HepG2 (cell line): ENCODE results near the gene ALOX5. TPM values are rescaled to one million over a fixed set of nuclear protein-coding genes. Genes with fewer than 3 reads are reported as not detected.

ENCODE experiments used
- ATAC-seq: fragments of 200-7000 bp; cut with Tn5 transposase; 3 replicates; pipeline ENCODE4 v1.9.1; 2020; ENCODE audit warnings: mild to moderate bottlenecking, moderate library complexity
- BruUV-seq: library from RNA; stranded (reverse); fragments of 400-500 nt; replicated peaks from 2 replicates; lab custom pipeline; 2021; lab: Mats Ljungman, UMichigan
- CTCF ChIA-PET: fragments of 300-600 bp; formaldehyde crosslinking; extraction: SDS; loops from one replicate; lab custom pipeline; 2021; ENCODE audit warnings: low total read pairs, inconsistent platforms, low intra/inter-chr PET ratio; lab: Yijun Ruan, JAX
- POLR2A ChIA-PET: fragments of 350-600 bp; sonication (Branson Sonifier 250); formaldehyde crosslinking; loops from one replicate; lab custom pipeline; 2020; ENCODE audit warnings: antibody characterized with exemption, inconsistent platforms; lab: Yijun Ruan, JAX
- DNase-seq: peaks from one replicate; pipeline ENCODE4 v3.0.0-alpha.2; 2015; ENCODE audit warnings: low spot score
- FAIRE-seq: peaks from 3 replicates; lab custom pipeline; 2011; peaks lifted over from hg19 to GRCh38; lab: Jason Lieb, UNC
- H2AFZ ChIP-seq: one replicate; pipeline ENCODE4 v1.6.1; 2011; ENCODE audit warnings: low read length, inconsistent platforms
- H3K27ac ChIP-seq: fragments of 300-600 bp; 3 replicates; pipeline ENCODE4 v1.8.0; 2011; ENCODE audit warnings: mixed run types, mild to moderate bottlenecking, mixed read lengths, low read length, inconsistent platforms; ENCODE audit not compliant: insufficient read depth; ENCODE audit errors: extremely low read length
- H3K27me3 ChIP-seq, 2 experiments: fragments of 200-600 bp in 1 of 2; 2 replicates in 1 of 2; 3 replicates in 1 of 2; pipeline versions ENCODE4 v1.6.0 to v1.8.0; 2011; ENCODE audit warnings: low read length in 2 of 2, mild to moderate bottlenecking in 2 of 2, moderate library complexity in 2 of 2, inconsistent platforms in 1 of 2; ENCODE audit not compliant: insufficient read depth in 2 of 2, control insufficient read depth in 1 of 2
- H3K36me3 ChIP-seq, 2 experiments: fragments of 200-600 bp in 1 of 2; replicated peaks in 1 of 2; 2 replicates in 1 of 2; 3 replicates in 1 of 2; pipeline versions ENCODE4 v1.5.1 to v1.8.0; 2011; ENCODE audit warnings: low read length in 2 of 2, inconsistent platforms in 1 of 2; ENCODE audit not compliant: insufficient read depth in 2 of 2, control insufficient read depth in 1 of 2
- H3K4me1 ChIP-seq: 2 replicates; pipeline ENCODE4 v1.5.1; 2012; ENCODE audit warnings: low read length, inconsistent platforms; ENCODE audit not compliant: insufficient read depth
- H3K4me2 ChIP-seq: 2 replicates; pipeline ENCODE4 v1.6.0; 2011; ENCODE audit warnings: low read depth, low read length, inconsistent platforms
- H3K4me3 ChIP-seq, 3 experiments: fragments of 200-600 bp in 1 of 3; sonication (generic), shearing (Covaris generic) in 1 of 3; replicated peaks in 1 of 3; 2 replicates each; pipeline ENCODE4 v1.5.1; 2011 to 2016; ENCODE audit warnings: low read length in 3 of 3, inconsistent platforms in 2 of 3, low read depth in 2 of 3, mild to moderate bottlenecking in 2 of 3, control low read depth in 1 of 3, mixed read lengths in 1 of 3; ENCODE audit not compliant: insufficient read depth in 1 of 3
- H3K79me2 ChIP-seq: one replicate; pipeline ENCODE4 v1.6.1; 2011; ENCODE audit warnings: low read length, inconsistent platforms; ENCODE audit not compliant: insufficient read depth
- H3K9ac ChIP-seq: 2 replicates; pipeline ENCODE4 v1.6.0; 2011; ENCODE audit warnings: mild to moderate bottlenecking, low read depth, low read length, inconsistent platforms; ENCODE audit not compliant: insufficient read depth
- H3K9me3 ChIP-seq: 2 replicates; pipeline ENCODE4 v1.5.1; 2012; ENCODE audit warnings: mild to moderate bottlenecking, low read length
- H4K20me1 ChIP-seq: 2 replicates; pipeline ENCODE4 v1.6.0; 2011; ENCODE audit warnings: inconsistent platforms, mild to moderate bottlenecking, low read length, moderate library complexity; ENCODE audit not compliant: insufficient read depth
- CEBPG ChIP-seq: IDR thresholded peaks from 2 replicates; pipeline ENCODE4 v1.6.1; 2016
- JARID2 ChIP-seq: sonication (generic); formaldehyde crosslinking; IDR thresholded peaks from 2 replicates; pipeline ENCODE4 v1.8.1; 2023; ENCODE audit warnings: missing genetic modification reagents, inconsistent platforms; ENCODE audit not compliant: insufficient replicate concordance
- KDM3A ChIP-seq: IDR thresholded peaks from 2 replicates; pipeline ENCODE4 v1.6.1; 2018; ENCODE audit warnings: low read depth, missing compliant biosample characterization
- KDM4B ChIP-seq: sonication (generic); formaldehyde crosslinking; IDR thresholded peaks from 2 replicates; pipeline ENCODE4 v1.4.0; 2020; ENCODE audit warnings: missing genetic modification reagents
- MAFG ChIP-seq: sonication (generic); formaldehyde crosslinking; IDR thresholded peaks from 2 replicates; pipeline ENCODE4 v1.5.1; 2020; ENCODE audit warnings: mild to moderate bottlenecking, missing genetic modification reagents
- NR2F2 ChIP-seq: IDR thresholded peaks from 2 replicates; pipeline ENCODE4 v1.6.1; 2012; ENCODE audit warnings: low read depth, inconsistent platforms, borderline replicate concordance
- PHF20 ChIP-seq: sonication (generic); formaldehyde crosslinking; IDR thresholded peaks from 2 replicates; pipeline ENCODE4 v1.5.0; 2020; ENCODE audit warnings: mild to moderate bottlenecking, missing genetic modification reagents
- REL ChIP-seq: sonication (generic); formaldehyde crosslinking; conservative IDR thresholded peaks from 2 replicates; pipeline ENCODE4 v1.8.0; 2022; ENCODE audit warnings: mild to moderate bottlenecking, missing genetic modification reagents, moderate library complexity
- SALL1 ChIP-seq: sonication (generic); formaldehyde crosslinking; IDR thresholded peaks from 2 replicates; pipeline ENCODE4 v1.8.0; 2022; ENCODE audit warnings: mild to moderate bottlenecking, missing genetic modification reagents
- SOX6 ChIP-seq, 2 experiments: fragments of 450-650 bp in 1 of 2; sonication (generic) in 1 of 2; formaldehyde crosslinking in 1 of 2; IDR thresholded peaks; 2 replicates each; pipeline versions ENCODE4 v1.4.0 to v1.6.1; 2017 to 2020; ENCODE audit warnings: antibody characterized with exemption in 1 of 2, mild to moderate bottlenecking in 1 of 2, missing genetic modification reagents in 1 of 2
- SRSF1 ChIP-seq: fragments of 200-400 bp; formaldehyde crosslinking; optimal IDR thresholded peaks from 2 replicates; pipeline ENCODE3; 2017; ENCODE audit warnings: mild to moderate bottlenecking, low read depth, low read length, moderate library complexity
- ZNF225 ChIP-seq: sonication (generic); formaldehyde crosslinking; IDR thresholded peaks from 2 replicates; pipeline ENCODE4 v1.4.0; 2020; ENCODE audit warnings: mild to moderate bottlenecking, missing genetic modification reagents
- ZNF605 ChIP-seq: sonication (generic); formaldehyde crosslinking; IDR thresholded peaks from 2 replicates; pipeline ENCODE4 v1.8.0; 2022; ENCODE audit warnings: mild to moderate bottlenecking, missing genetic modification reagents
- ZNF740 ChIP-seq: sonication (generic); formaldehyde crosslinking; IDR thresholded peaks from 2 replicates; pipeline ENCODE4 v1.4.0; 2020; ENCODE audit warnings: missing genetic modification reagents
- ZNF772 ChIP-seq: sonication (generic); formaldehyde crosslinking; IDR thresholded peaks from 2 replicates; pipeline ENCODE4 v1.5.0; 2020; ENCODE audit warnings: mild to moderate bottlenecking, missing genetic modification reagents
- ZNF878 ChIP-seq: sonication (generic); formaldehyde crosslinking; IDR thresholded peaks from 2 replicates; pipeline ENCODE4 v1.8.1; 2023; ENCODE audit warnings: mild to moderate bottlenecking, missing genetic modification reagents, moderate library complexity
- WGBS: methylation state at CpG from one replicate; pipeline ENCODE4 v1.1.6; 2017; ENCODE audit warnings: low lambda C conversion rate; 5-methylcytosine and 5-hydroxymethylcytosine counted together
- in situ Hi-C: cut with HindIII; loops from 2 replicates; pipeline ENCODE4 v1.10.0; 2017; ENCODE audit warnings: low pct_unique_long_range_greater_than_20kb; ENCODE audit not compliant: extremely low pct_ligation_motif_present
- intact Hi-C: fragments of 100-400 bp; cut with micrococcal nuclease; formaldehyde crosslinking; loops from one replicate; pipeline ENCODE4 v1.10.0; 2022; ENCODE audit not compliant: unreplicated experiment
- polyA plus RNA-seq, 8 experiments: library from polyadenylated mRNA; depleted of rRNA in 3 of 8; stranded (reverse) in 7 of 8; unstranded in 1 of 8; fragments of >200 nt; fragmentation: Illumina TruSeq in 4 of 8; extraction: Trizol in 4 of 8; gene quantifications; 2 replicates each; pipeline versions ENCODE4 v1.2.1 to v1.2.3, GENCODE V29; 2011 to 2016; ENCODE audit warnings: low read depth in 4 of 8, missing spikeins in 1 of 8, mixed read lengths in 1 of 8; ENCODE audit not compliant: insufficient read depth in 1 of 8
- total RNA-seq, 5 experiments: library from RNA; depleted of rRNA; stranded (reverse); fragments of >200 nt; fragmentation: Illumina TruSeq; extraction: Trizol; gene quantifications; 2 replicates each; pipeline ENCODE4 v1.2.3, GENCODE V29; 2016; ENCODE audit warnings: low read depth in 1 of 5
- TF ChIP-seq, protein P1 (sequence below): sonication (generic); formaldehyde crosslinking; IDR thresholded peaks from 2 replicates; pipeline ENCODE4 v1.5.0; 2020; ENCODE audit warnings: mild to moderate bottlenecking, missing genetic modification reagents
- TF ChIP-seq, protein P2 (sequence below): sonication (generic); formaldehyde crosslinking; IDR thresholded peaks from 2 replicates; pipeline ENCODE4 v1.4.0; 2020; ENCODE audit warnings: missing genetic modification reagents, mild to moderate bottlenecking, borderline replicate concordance

The ALOX5 gene
- total and polyA plus RNA-seq, 2 of the 13 experiments (the other 11 are each of a cell fraction or from before 2014, with no cell fraction given): 0.04 TPM; not detected in 1

GRCh38 chr10:45376371-45376801, 2.4 kb downstream of the ALOX5 start:
- Histone ChIP-seq H3K79me2 (no peaks in the 10 kb centered on the region), H3K9me3 (no peaks in the 10 kb centered on the region), H3K36me3 (no peaks in the 10 kb centered on the region), H3K27ac (no peak overlapping the region), H2AFZ (no peak overlapping the region), H3K4me1 (peaks cover 10% of the 10 kb centered on the region), H3K4me2 (no peak overlapping the region), H3K4me3 (no peak overlapping the region), H3K27me3 (peaks cover 5 to 53% of the 10 kb centered on the region in 2 experiments), H3K9ac (no peak overlapping the region), H4K20me1 (no peaks in the 10 kb centered on the region)
- ATAC-seq: no peak
- intact Hi-C loops (no loop called here), in situ Hi-C loops (no loop called here)
- CTCF ChIA-PET: no interaction called here
- DNase-seq: no peak
- no peak for TF ChIP-seq ZNF772 (CRISPR knock-in tag)
- TF ChIP-seq SRSF1: no peak
- TF ChIP-seq ZNF225 (CRISPR knock-in tag): no peak
- no peak for TF ChIP-seq KDM3A (CRISPR knock-in tag)
- no peak for TF ChIP-seq NR2F2
- no peak for TF ChIP-seq ZNF740
- TF ChIP-seq ZNF878 (CRISPR knock-in tag): no peak
- TF ChIP-seq KDM4B (CRISPR knock-in tag): no peak
- no peak for TF ChIP-seq MAFG
- TF ChIP-seq CEBPG (CRISPR knock-in tag): no peak
- no peak for TF ChIP-seq ZNF605
- no peak for TF ChIP-seq PHF20 (CRISPR knock-in tag)
- no peak for TF ChIP-seq SOX6 (IDR thresholded peaks at IDR 0.05)
- no peak for TF ChIP-seq SOX6 (CRISPR knock-in tag; IDR thresholded peaks at IDR 0.05)
- no peak for TF ChIP-seq JARID2 (CRISPR knock-in tag)
- TF ChIP-seq REL (CRISPR knock-in tag): no peak
- no peak for TF ChIP-seq SALL1 (CRISPR knock-in tag)
- TF ChIP-seq, protein P1, sequence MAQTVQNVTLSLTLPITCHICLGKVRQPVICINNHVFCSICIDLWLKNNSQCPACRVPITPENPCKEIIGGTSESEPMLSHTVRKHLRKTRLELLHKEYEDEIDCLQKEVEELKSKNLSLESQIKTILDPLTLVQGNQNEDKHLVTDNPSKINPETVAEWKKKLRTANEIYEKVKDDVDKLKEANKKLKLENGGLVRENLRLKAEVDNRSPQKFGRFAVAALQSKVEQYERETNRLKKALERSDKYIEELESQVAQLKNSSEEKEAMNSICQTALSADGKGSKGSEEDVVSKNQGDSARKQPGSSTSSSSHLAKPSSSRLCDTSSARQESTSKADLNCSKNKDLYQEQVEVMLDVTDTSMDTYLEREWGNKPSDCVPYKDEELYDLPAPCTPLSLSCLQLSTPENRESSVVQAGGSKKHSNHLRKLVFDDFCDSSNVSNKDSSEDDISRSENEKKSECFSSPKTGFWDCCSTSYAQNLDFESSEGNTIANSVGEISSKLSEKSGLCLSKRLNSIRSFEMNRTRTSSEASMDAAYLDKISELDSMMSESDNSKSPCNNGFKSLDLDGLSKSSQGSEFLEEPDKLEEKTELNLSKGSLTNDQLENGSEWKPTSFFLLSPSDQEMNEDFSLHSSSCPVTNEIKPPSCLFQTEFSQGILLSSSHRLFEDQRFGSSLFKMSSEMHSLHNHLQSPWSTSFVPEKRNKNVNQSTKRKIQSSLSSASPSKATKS (CRISPR knock-in tag): no peak
- TF ChIP-seq, protein P2, sequence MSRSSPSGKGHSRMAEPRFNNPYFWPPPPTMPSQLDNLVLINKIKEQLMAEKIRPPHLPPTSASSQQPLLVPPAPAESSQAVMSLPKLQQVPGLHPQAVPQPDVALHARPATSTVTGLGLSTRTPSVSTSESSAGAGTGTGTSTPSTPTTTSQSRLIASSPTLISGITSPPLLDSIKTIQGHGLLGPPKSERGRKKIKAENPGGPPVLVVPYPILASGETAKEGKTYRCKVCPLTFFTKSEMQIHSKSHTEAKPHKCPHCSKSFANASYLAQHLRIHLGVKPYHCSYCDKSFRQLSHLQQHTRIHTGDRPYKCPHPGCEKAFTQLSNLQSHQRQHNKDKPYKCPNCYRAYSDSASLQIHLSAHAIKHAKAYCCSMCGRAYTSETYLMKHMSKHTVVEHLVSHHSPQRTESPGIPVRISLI (CRISPR knock-in tag): no peak
- no TSS peak for BruUV-seq
- POLR2A ChIA-PET: no interaction called here
- no peak for FAIRE-seq
- WGBS: 25% methylated on average over 2 of the region's 2 CpGs
